OCI-LY7 (cell line): ENCODE measurements around the gene FCRLB. TPM values are rescaled to one million over a fixed set of nuclear protein-coding genes. Genes with fewer than 3 reads are reported as not detected.
"Not testable (repeated sequence)": the region's sequence is repeated elsewhere in the genome, so short reads cannot be mapped to it uniquely, and the experiment has no call there.

ENCODE experiments used
- BruUV-seq: library from RNA; stranded (reverse); fragments of 400-500 nt; replicated peaks from 2 replicates; lab custom pipeline; 2021; lab: Mats Ljungman, UMichigan
- CTCF ChIA-PET: fragments of 300-600 bp; sonication (Branson Sonifier 250); formaldehyde crosslinking; loops from one replicate; lab custom pipeline; 2022; ENCODE audit warnings: antibody characterized with exemption; ENCODE audit not compliant: unreplicated experiment; lab: Charles Lee
- POLR2A ChIA-PET: fragments of 300-600 bp; sonication (Branson Sonifier 250); formaldehyde crosslinking; loops from one replicate; lab custom pipeline; 2022; ENCODE audit warnings: antibody characterized with exemption; lab: Charles Lee
- DNase-seq: peaks from one replicate; pipeline ENCODE4 v3.0.0-alpha.2; 2015; ENCODE audit warnings: low spot score
- H2AFZ ChIP-seq: fragments of 200-600 bp; sonication (generic), shearing (Covaris generic); 2 replicates; pipeline ENCODE4 v1.6.1; 2014; ENCODE audit warnings: mild to moderate bottlenecking, antibody characterized with exemption, low read length, moderate library complexity
- H3K27ac ChIP-seq: fragments of 200-600 bp; sonication (generic); 2 replicates; pipeline ENCODE4 v1.5.1; 2014; ENCODE audit warnings: mixed run types, low read depth, mild to moderate bottlenecking, moderate library complexity, low read length, inconsistent platforms; ENCODE audit not compliant: poor library complexity, severe bottlenecking
- H3K36me3 ChIP-seq: fragments of 200-600 bp; sonication (generic); 2 replicates; pipeline ENCODE4 v1.6.1; 2014; ENCODE audit warnings: mild to moderate bottlenecking, antibody characterized with exemption, low read length, moderate library complexity, mixed read lengths; ENCODE audit not compliant: insufficient read depth
- H3K4me1 ChIP-seq: fragments of 200-600 bp; sonication (generic); 2 replicates; pipeline ENCODE4 v1.5.1; 2014; ENCODE audit warnings: mild to moderate bottlenecking, low read length; ENCODE audit not compliant: insufficient read depth, poor library complexity, severe bottlenecking
- H3K4me2 ChIP-seq: fragments of 200-600 bp; sonication (generic); 2 replicates; pipeline ENCODE4 v1.6.1; 2014; ENCODE audit warnings: mild to moderate bottlenecking, low read length
- H3K4me3 ChIP-seq: fragments of 200-600 bp; sonication (generic); 2 replicates; pipeline ENCODE4 v1.5.1; 2014; ENCODE audit warnings: mild to moderate bottlenecking, low read depth, low read length; ENCODE audit not compliant: poor library complexity, severe bottlenecking
- H3K79me2 ChIP-seq: fragments of 200-600 bp; sonication (generic); 2 replicates; pipeline ENCODE4 v1.6.1; 2016; ENCODE audit warnings: low read depth, mild to moderate bottlenecking, low read length, moderate library complexity, mixed read lengths; ENCODE audit not compliant: insufficient read depth
- H3K9me2 ChIP-seq: fragments of 200-600 bp; sonication (generic); 2 replicates; pipeline ENCODE4 v1.6.1; 2016; ENCODE audit warnings: mild to moderate bottlenecking, low read length, mixed read lengths; ENCODE audit not compliant: insufficient read depth
- H3K9me3 ChIP-seq: fragments of 200-600 bp; sonication (generic); 2 replicates; pipeline ENCODE4 v1.6.1; 2014; ENCODE audit warnings: mild to moderate bottlenecking, mixed run types, low read length, mixed read lengths
- H4K20me1 ChIP-seq: fragments of 200-600 bp; sonication (generic); 2 replicates; pipeline ENCODE4 v1.6.1; 2014; ENCODE audit warnings: mild to moderate bottlenecking, antibody characterized with exemption, low read length, moderate library complexity, mixed read lengths; ENCODE audit not compliant: insufficient read depth
- CTCF ChIP-seq: fragments of 200-600 bp; sonication (generic); conservative IDR thresholded peaks from 2 replicates; pipeline ENCODE4 v1.5.1; 2014; ENCODE audit warnings: mild to moderate bottlenecking, antibody characterized with exemption, low read length, moderate library complexity, mixed read lengths
- EZH2phosphoT487 ChIP-seq: fragments of 200-600 bp; sonication (generic); IDR thresholded peaks from 2 replicates; pipeline ENCODE4 v1.6.1; 2018; ENCODE audit warnings: low read depth, borderline replicate concordance, mild to moderate bottlenecking, mixed run types, antibody characterized with exemption, low read length, moderate library complexity, mixed read lengths
- intact Hi-C: fragments of 100-400 bp; cut with micrococcal nuclease; formaldehyde crosslinking; loops from one replicate; pipeline ENCODE4 v1.10.0; 2022; ENCODE audit not compliant: unreplicated experiment
- total RNA-seq, 2 experiments: library from RNA; depleted of rRNA in 1 of 2; stranded (reverse); fragments of >200 nt in 1 of 2; shearing (Covaris generic) in 1 of 2; gene quantifications; 2 replicates each; pipeline ENCODE4 v1.2.3, GENCODE V29; 2014 to 2022

FCRLB gene
- total RNA-seq, 2 experiments from 2014 or later: 2.6 to 3.8 TPM

GRCh38 chr1:161768986-161769672 is 47.8 kb downstream of the FCRLB start:
- H3K9me3 ChIP-seq: no peaks in the 10 kb centered on the region
- no peak overlapping the region for H3K4me2 ChIP-seq
- H3K9me2 ChIP-seq: no peaks in the 10 kb centered on the region
- DNase-seq: no peak
- H3K27ac ChIP-seq: no peak overlapping the region
- intact Hi-C loops: no loop called here
- no peak overlapping the region for H3K4me3 ChIP-seq
- no peak for TF ChIP-seq EZH2phosphoT487
- TF ChIP-seq CTCF: no peak
- peaks cover 5% of the 10 kb centered on the region; the same call in 1 of the 2 replicates for H4K20me1 ChIP-seq
- no peak overlapping the region for H2AFZ ChIP-seq
- CTCF ChIA-PET: no interaction called here
- peaks cover 30% of the 10 kb centered on the region for H3K4me1 ChIP-seq
- no peaks in the 10 kb centered on the region for H3K36me3 ChIP-seq
- POLR2A ChIA-PET: interaction anchor here (1.1 kb wide), 1 partner anchor 13 kb away, joined by 3 read pairs; no protein-coding TSS in a partner anchor
- H3K79me2 ChIP-seq: peaks cover 72% of the 10 kb centered on the region; the same call in 1 of the 2 replicates
- BruUV-seq: no TSS peak

- H3K4me2 ChIP-seq, DNase-seq, H3K9me2 ChIP-seq, H3K36me3 ChIP-seq, CTCF ChIA-PET, BruUV-seq, H2AFZ ChIP-seq, H3K9me3 ChIP-seq, H4K20me1 ChIP-seq, intact Hi-C loops, H3K27ac ChIP-seq, H3K4me3 ChIP-seq: not testable (repeated sequence)
- Histone ChIP-seq H3K4me1 (peaks cover 30% of the 10 kb centered on the region), H3K79me2 (peaks cover 72% of the 10 kb centered on the region; the same call in 1 of the 2 replicates)
- POLR2A ChIA-PET: interaction anchor here (1.1 kb wide), 1 partner anchor 14 kb away, joined by 3 read pairs; no protein-coding TSS in a partner anchor
These were observed 48.3 kb downstream of the FCRLB start for GRCh38 chr1:161769673-161770045.

- no peak overlapping the region for H2AFZ ChIP-seq
- CTCF ChIA-PET: no interaction called here
- no peaks in the 10 kb centered on the region for H3K9me3 ChIP-seq
- no peak overlapping the region for H3K27ac ChIP-seq
- TF ChIP-seq EZH2phosphoT487: no peak
- TF ChIP-seq CTCF: no peak
- POLR2A ChIA-PET: no interaction called here
- H4K20me1 ChIP-seq: peaks cover 5% of the 10 kb centered on the region; the same call in 1 of the 2 replicates
- DNase-seq: no peak
- no peak overlapping the region for H3K4me3 ChIP-seq
- H3K4me2 ChIP-seq: no peak overlapping the region
- peaks cover 72% of the 10 kb centered on the region; the same call in 1 of the 2 replicates for H3K79me2 ChIP-seq
- H3K9me2 ChIP-seq: no peaks in the 10 kb centered on the region
- peaks cover 29% of the 10 kb centered on the region for H3K4me1 ChIP-seq
- intact Hi-C loops: no loop called here
- no TSS peak for BruUV-seq
- H3K36me3 ChIP-seq: 0 out of 2 replicates have a peak, but pooled peaks cover 6% of the 10 kb centered on the region
These were observed 48.9 kb downstream of the FCRLB start for GRCh38 chr1:161770250-161770649.
